Endothelial cell of umbilical vein (primary cell): ENCODE measurements around the gene SLC9A1. TPM values are rescaled to one million over a fixed set of nuclear protein-coding genes. Genes with fewer than 3 reads are reported as not detected.

Source experiments
- BruUV-seq: library from RNA; stranded (reverse); fragments of 400-500 nt; replicated peaks from 2 replicates; lab custom pipeline; 2021; lab: Mats Ljungman, UMichigan
- CTCF ChIA-PET: fragments of 300-600, 350-600 bp; sonication (Branson Sonifier 250); formaldehyde crosslinking; loops from one replicate; lab custom pipeline; 2021; ENCODE audit warnings: antibody characterized with exemption, inconsistent platforms; lab: Charles Lee
- POLR2A ChIA-PET: fragments of 300-600, 350-600 bp; sonication (Branson Sonifier 250); formaldehyde crosslinking; loops from one replicate; lab custom pipeline; 2021; ENCODE audit warnings: antibody characterized with exemption, inconsistent platforms; lab: Charles Lee
- DNase-seq: peaks from one replicate; pipeline ENCODE4 v3.0.0-alpha.2; 2011; ENCODE audit warnings: low read depth, low spot score
- FAIRE-seq: peaks from 2 replicates; lab custom pipeline; 2011; peaks lifted over from hg19 to GRCh38; lab: Jason Lieb, UNC
- H2AFZ ChIP-seq: 2 replicates; pipeline ENCODE4 v1.6.0; 2012; ENCODE audit warnings: low read depth, low read length, control low read depth, inconsistent platforms
- H3K27ac ChIP-seq: 2 replicates; pipeline ENCODE4 v1.5.1; 2011; ENCODE audit warnings: low read depth, mild to moderate bottlenecking, control low read depth, low read length, moderate library complexity; ENCODE audit not compliant: insufficient read depth
- H3K27me3 ChIP-seq, 2 experiments: 2 replicates each; pipeline versions ENCODE4 v1.6.0 to v1.6.1; 2011; ENCODE audit warnings: low read length in 2 of 2, mixed read lengths in 1 of 2; ENCODE audit not compliant: control insufficient read depth in 2 of 2, insufficient read depth in 2 of 2
- H3K36me3 ChIP-seq, 2 experiments: 2 replicates in 1 of 2; 3 replicates in 1 of 2; pipeline ENCODE4 v1.5.1; 2011; ENCODE audit warnings: low read length in 2 of 2, mild to moderate bottlenecking in 1 of 2, moderate library complexity in 1 of 2; ENCODE audit not compliant: control insufficient read depth in 2 of 2, insufficient read depth in 2 of 2; ENCODE audit errors: extremely low read depth in 1 of 2
- H3K4me1 ChIP-seq: 3 replicates; pipeline ENCODE4 v1.5.1; 2011; ENCODE audit warnings: mild to moderate bottlenecking, low read length; ENCODE audit not compliant: control insufficient read depth, insufficient read depth; ENCODE audit errors: extremely low read depth
- H3K4me2 ChIP-seq: 2 replicates; pipeline ENCODE4 v1.6.1; 2011; ENCODE audit warnings: low read length, control low read depth, mixed read lengths; ENCODE audit not compliant: insufficient read depth
- H3K4me3 ChIP-seq, 3 experiments: fragments of 200-600 bp in 1 of 3; sonication (generic), shearing (Covaris generic) in 1 of 3; replicated peaks in 1 of 3; 2 replicates each; pipeline ENCODE4 v1.5.1; 2011 to 2016; ENCODE audit warnings: control low read depth in 3 of 3, low read length in 3 of 3, mild to moderate bottlenecking in 2 of 3, inconsistent platforms in 1 of 3, low read depth in 1 of 3, moderate library complexity in 1 of 3; ENCODE audit not compliant: insufficient read depth in 1 of 3
- H3K79me2 ChIP-seq: 2 replicates; pipeline ENCODE4 v1.6.0; 2012; ENCODE audit warnings: low read length, inconsistent platforms; ENCODE audit not compliant: control insufficient read depth, insufficient read depth
- H3K9ac ChIP-seq: replicated peaks from 2 replicates; pipeline ENCODE3; 2011; ENCODE audit warnings: low read length, control low read depth; ENCODE audit not compliant: insufficient read depth; ENCODE audit errors: extremely low read depth
- H3K9me1 ChIP-seq: replicated peaks from 3 replicates; pipeline ENCODE4 v1.6.0; 2011; ENCODE audit warnings: mild to moderate bottlenecking, low read length; ENCODE audit not compliant: control insufficient read depth, insufficient read depth; ENCODE audit errors: extremely low read depth
- H3K9me3 ChIP-seq: replicated peaks from 2 replicates; pipeline ENCODE4 v1.5.1; 2012; ENCODE audit warnings: low read length, inconsistent platforms; ENCODE audit not compliant: control insufficient read depth, insufficient read depth
- H4K20me1 ChIP-seq: replicated peaks from 2 replicates; pipeline ENCODE3; 2011; ENCODE audit warnings: mild to moderate bottlenecking, low read length; ENCODE audit not compliant: control insufficient read depth, insufficient read depth; ENCODE audit errors: extremely low read depth
- EZH2 ChIP-seq: IDR thresholded peaks from 2 replicates; pipeline ENCODE4 v1.6.1; 2012; ENCODE audit warnings: borderline replicate concordance, low read depth, mild to moderate bottlenecking, moderate library complexity, low read length, inconsistent platforms; ENCODE audit not compliant: severe bottlenecking
- FOS ChIP-seq: IDR thresholded peaks from 2 replicates; pipeline ENCODE4 v1.6.1; 2011; ENCODE audit warnings: mild to moderate bottlenecking, low read length, moderate library complexity, borderline replicate concordance; ENCODE audit not compliant: insufficient read depth
- GATA2 ChIP-seq: IDR thresholded peaks from 2 replicates; pipeline ENCODE4 v1.7.0; 2011; ENCODE audit warnings: low read depth, mild to moderate bottlenecking, moderate library complexity, mixed read lengths, low read length; ENCODE audit not compliant: insufficient read length, insufficient read depth
- JUN ChIP-seq: IDR thresholded peaks from 2 replicates; pipeline ENCODE4 v1.6.1; 2011; ENCODE audit warnings: borderline replicate concordance, low read depth; ENCODE audit not compliant: insufficient read length, insufficient read depth
- MYC ChIP-seq: IDR thresholded peaks from one replicate; pipeline ENCODE4 v1.6.1; 2011; ENCODE audit warnings: mild to moderate bottlenecking, low read depth, low read length
- POLR2A ChIP-seq: IDR thresholded peaks from 2 replicates; pipeline ENCODE4 v1.6.1; 2012; ENCODE audit warnings: low read depth, mild to moderate bottlenecking, control low read depth, low read length
- POLR2AphosphoS5 ChIP-seq: IDR thresholded peaks from 2 replicates; pipeline ENCODE4 v1.6.1; 2012; ENCODE audit warnings: low read depth, mild to moderate bottlenecking, control low read depth, low read length, moderate library complexity; ENCODE audit not compliant: insufficient read depth
- dilution Hi-C: fragments of 300-500 bp; cut with MboI; formaldehyde crosslinking; loops from one replicate; pipeline ENCODE4 v1.15.0; 2019; ENCODE audit warnings: low sequenced_read_pairs; ENCODE audit not compliant: extremely low pct_ligation_motif_present
- intact Hi-C: fragments of 100-400 bp; cut with micrococcal nuclease; formaldehyde crosslinking; loops from one replicate; pipeline ENCODE4 v1.10.0; 2022
- polyA plus RNA-seq, 4 experiments: library from polyadenylated mRNA; depleted of rRNA in 3 of 4; stranded (reverse) in 3 of 4; unstranded in 1 of 4; fragments of >200 nt; gene quantifications; 2 replicates each; pipeline versions ENCODE4 v1.2.1 to v1.2.3, GENCODE V29; 2011 to 2012; ENCODE audit warnings: missing spikeins in 1 of 4
- total RNA-seq: library from RNA; stranded (reverse); gene quantifications from 2 replicates; pipeline ENCODE4 v1.2.3, GENCODE V29; 2021
- TF ChIP-seq, protein P1 (sequence below), 2 donors: IDR thresholded peaks; 1 replicate in 1 of 2; 2 replicates in 1 of 2; pipeline ENCODE4 v1.5.1; 2011; ENCODE audit warnings: low read length in 2 of 2, mild to moderate bottlenecking in 2 of 2, moderate library complexity in 2 of 2, control low read depth in 1 of 2, inconsistent platforms in 1 of 2, low read depth in 1 of 2; ENCODE audit not compliant: insufficient read depth in 1 of 2; ENCODE audit errors: extremely low read depth in 1 of 2
- TF ChIP-seq, protein P2 (sequence below): IDR thresholded peaks from 2 replicates; pipeline ENCODE4 v1.6.1; 2011; ENCODE audit not compliant: insufficient read depth, insufficient read length

The SLC9A1 gene
- total and polyA plus RNA-seq, 2 donors (not counting 3 experiments of a cell fraction or from before 2014, with no cell fraction given): 22.8 to 59.2 TPM

DNA sequence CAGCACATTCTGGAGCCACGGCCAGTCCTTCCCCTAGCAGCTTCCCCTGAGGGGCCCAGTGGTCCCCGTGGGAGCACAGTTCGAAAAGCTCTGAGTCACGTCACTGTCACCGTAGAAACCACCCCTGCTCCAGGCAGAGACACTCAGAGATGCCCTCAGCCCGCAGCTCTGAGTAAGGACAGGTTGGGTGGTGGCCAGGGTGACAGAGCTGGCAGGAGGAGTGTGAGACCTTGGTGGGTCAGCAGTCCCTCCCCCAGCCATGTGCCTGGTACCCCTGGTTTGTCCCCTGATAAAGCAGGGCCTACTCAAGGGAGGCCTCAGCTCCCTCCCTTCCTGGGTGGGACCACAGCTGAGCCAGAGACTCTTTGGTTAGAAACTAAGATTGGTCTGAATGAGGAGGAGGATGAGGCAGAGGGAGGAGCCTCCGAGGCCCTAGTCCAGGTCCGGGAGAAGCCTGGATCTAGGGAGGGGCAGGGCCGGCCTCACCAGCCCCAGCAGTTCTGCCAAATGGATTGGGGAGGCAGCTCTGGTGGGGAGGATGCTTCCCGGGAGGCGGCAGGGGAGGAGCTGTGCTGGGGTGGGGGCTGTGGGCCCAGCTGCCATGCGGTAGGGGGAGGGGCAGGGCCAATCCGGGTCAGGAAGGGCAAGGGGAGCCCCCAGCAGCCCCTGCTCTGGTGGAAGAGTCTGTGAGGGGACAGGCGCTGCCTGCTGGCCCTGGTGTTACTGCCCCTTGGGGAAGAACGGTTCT lies 55.2 kb downstream of the SLC9A1 start:
- intact Hi-C loops (no loop called here), dilution Hi-C loops (no loop called here)
- Histone ChIP-seq H4K20me1 (no peaks in the 10 kb centered on the region), H3K9me3 (no peaks in the 10 kb centered on the region), H3K9me1 (no peaks in the 10 kb centered on the region), H3K4me2 (no peak overlapping the region), H3K79me2 (no peaks in the 10 kb centered on the region), H3K4me1 (no peaks in the 10 kb centered on the region), H3K4me3 (no peak overlapping the region), H3K27ac (no peak overlapping the region), H3K9ac (no peak overlapping the region), H2AFZ (no peak overlapping the region), H3K36me3 (peaks cover 0 to 9% of the 10 kb centered on the region in 2 experiments), H3K27me3 (no peaks in the 10 kb centered on the region)
- POLR2A ChIA-PET: interaction anchor here (0.9 kb wide), 1 partner anchor 55 kb away, joined by 3 read pairs; the partner anchor contains the start of gene SLC9A1
- no peak for TF ChIP-seq POLR2AphosphoS5
- TF ChIP-seq, protein P1, sequence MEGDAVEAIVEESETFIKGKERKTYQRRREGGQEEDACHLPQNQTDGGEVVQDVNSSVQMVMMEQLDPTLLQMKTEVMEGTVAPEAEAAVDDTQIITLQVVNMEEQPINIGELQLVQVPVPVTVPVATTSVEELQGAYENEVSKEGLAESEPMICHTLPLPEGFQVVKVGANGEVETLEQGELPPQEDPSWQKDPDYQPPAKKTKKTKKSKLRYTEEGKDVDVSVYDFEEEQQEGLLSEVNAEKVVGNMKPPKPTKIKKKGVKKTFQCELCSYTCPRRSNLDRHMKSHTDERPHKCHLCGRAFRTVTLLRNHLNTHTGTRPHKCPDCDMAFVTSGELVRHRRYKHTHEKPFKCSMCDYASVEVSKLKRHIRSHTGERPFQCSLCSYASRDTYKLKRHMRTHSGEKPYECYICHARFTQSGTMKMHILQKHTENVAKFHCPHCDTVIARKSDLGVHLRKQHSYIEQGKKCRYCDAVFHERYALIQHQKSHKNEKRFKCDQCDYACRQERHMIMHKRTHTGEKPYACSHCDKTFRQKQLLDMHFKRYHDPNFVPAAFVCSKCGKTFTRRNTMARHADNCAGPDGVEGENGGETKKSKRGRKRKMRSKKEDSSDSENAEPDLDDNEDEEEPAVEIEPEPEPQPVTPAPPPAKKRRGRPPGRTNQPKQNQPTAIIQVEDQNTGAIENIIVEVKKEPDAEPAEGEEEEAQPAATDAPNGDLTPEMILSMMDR (IDR thresholded peaks at IDR 0.05; ENCODE audit: extremely low read depth in 1 of 2, insufficient read depth in 1 of 2, low read depth in 1 of 2, low read length in 2 of 2): no peak
- no peak for TF ChIP-seq EZH2
- TF ChIP-seq, protein P2, sequence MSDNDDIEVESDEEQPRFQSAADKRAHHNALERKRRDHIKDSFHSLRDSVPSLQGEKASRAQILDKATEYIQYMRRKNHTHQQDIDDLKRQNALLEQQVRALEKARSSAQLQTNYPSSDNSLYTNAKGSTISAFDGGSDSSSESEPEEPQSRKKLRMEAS: no peak
- TF ChIP-seq FOS: no peak
- no peak for TF ChIP-seq MYC
- no peak for TF ChIP-seq GATA2
- TF ChIP-seq JUN: no peak
- TF ChIP-seq POLR2A: no peak
- FAIRE-seq: no peak
- CTCF ChIA-PET: interaction anchor here (1.0 to 13.7 kb wide), 7 partner anchors 10 to 197 kb away, joined by 3 to 582 read pairs (median 11); partner anchors contain the start of genes SLC9A1 and TRNP1
- DNase-seq: no peak
- no TSS peak for BruUV-seq
